Endothelial cell of hepatic sinusoid (primary cell): Measurements from ENCODE around the gene PCCA.

Experiments
- in situ Hi-C: cut with HindIII; loops from 2 replicates; pipeline ENCODE4 v1.10.0; 2017; ENCODE audit warnings: low sequenced_read_pairs

The PCCA gene

DNA sequence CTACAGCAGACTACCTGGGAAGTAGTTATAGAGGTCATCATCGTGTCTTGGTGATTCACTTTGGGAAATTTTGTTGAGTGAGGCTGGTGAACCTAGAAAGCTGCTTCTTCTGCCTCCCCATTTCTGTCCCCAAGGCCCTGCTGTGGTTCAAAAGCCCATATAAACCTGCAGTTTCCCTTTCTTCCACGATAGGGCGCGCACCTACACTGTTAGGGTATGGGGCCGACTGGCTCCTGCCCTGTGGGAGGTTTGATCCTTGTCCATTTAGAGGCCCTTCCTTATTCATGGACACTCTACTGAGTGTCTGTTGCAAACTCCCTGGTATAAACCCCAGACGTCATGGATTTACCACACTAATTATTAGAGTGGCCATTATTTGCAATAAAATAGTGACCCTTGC is 307.9 kb downstream of the PCCA start:
- in situ Hi-C loops, result no loop called here

DNA sequence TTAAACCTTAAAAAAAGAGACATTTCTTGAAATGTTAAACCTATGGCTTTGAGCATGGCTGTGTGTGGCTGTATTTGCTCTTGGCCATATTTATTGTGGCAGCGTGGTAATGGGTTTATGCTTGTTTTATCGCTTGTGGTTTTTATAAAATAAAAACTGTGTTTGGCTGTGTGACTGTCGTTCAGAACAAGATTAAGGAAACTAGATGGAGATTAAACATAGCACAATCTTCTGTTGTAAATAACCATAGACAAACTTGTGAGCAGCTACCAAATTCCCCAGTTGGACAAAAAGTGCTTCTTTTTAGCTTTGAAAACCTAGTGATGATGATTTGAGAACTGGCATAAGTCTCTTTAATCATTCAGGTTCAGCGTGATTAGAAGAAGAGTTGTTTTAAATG is 308.7 kb downstream of the PCCA start:
- in situ Hi-C loops, result no loop called here

DNA sequence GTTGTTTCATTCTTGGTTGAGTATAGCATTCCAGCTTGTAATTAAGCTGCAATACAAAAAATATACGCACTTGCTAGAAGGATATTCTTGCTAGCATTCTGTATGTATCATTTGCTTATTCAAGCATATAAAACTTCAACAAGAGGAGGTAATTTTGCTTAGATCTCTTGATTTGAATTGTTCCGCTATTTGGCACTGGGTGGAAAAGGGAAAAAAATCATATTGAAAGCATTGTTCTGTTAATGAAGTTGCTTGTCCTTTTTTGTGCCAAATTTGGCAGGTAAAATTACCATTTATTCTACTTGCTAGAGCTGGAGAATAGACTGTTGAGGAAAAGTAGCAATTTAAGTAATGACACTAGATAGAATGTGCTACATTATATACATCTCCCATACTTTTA is 309.5 kb downstream of the PCCA start:
- in situ Hi-C loops, result no loop called here

DNA sequence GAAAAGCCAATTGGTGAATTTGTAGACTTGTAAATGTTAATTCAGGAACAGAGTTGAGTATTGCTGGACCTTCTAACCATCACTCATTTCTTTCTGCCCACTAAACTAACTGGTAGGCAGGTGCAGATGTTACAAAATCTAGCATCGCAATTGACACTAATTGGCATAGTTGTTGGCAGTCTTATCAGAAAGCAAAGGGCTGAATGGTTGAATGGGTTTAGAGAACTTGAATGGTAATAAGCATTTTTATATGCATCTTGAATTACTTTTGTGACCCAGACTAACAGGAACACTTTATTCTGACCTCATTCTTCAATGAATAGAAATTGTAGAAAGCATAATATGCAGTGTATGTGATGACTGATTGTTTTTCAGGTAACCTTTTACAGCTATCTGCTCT is 310.6 kb downstream of the PCCA start:
- in situ Hi-C loops, result no loop called here

DNA sequence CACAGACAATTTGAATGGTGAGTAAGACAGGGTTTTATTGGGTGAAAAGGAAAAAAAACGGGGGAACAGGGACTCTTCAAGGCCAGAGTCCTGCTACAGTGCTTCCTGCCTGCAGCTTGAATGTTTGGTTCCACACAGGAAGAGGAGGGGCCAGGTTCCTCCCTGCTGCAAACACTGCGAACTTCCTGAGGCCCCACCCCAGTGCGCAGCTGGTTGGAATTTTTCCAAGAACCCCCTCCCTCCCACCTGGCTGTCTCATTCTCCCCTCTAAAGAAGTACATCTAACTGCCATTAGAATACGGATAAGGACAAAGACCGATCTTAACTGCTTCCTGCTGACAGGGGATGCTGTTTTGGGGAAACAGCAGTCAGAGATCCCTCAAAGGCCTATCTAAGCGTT is 314.8 kb downstream of the PCCA start:
- in situ Hi-C loops, result no loop called here

DNA sequence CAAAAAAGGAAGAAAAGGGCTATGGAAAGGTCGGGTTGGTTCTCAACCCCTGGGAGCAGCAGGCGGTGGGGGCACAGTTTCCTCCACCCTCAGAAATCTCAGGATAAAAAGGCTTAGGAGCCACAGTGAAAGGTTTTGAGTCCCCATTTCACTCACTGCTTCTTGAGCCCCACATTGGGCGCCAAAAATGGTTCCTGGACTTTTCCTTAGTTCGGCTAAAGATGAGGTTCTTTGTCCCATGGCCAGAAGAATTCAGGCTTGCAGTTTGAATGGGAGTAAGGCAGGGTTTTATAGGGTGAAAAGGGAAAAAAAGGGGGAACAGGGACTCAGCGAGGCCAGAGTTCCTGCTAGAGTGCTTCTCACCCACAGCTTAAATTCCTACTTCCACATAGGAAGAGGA is 320.2 kb downstream of the PCCA start:
- in situ Hi-C loops, result no loop called here

DNA sequence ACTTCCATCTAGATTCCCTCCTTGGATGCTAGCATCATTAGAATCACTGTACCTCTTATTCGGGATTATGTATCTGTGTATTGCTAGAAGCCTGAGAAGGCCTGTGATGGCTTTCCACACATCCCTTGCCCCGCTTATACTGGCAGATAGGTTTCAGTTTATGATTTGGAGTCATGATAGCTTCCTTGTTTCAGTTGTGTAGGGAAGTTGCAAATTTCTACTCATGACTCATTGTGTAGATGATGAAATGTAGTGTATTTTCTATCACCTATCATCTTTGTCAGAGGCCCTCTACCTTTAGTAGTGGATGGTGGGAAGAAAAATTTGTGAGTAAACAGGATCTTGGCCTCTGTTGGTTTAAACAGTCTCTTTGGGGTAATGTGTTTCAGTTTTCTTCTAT is 334.5 kb downstream of the PCCA start:
- in situ Hi-C loops, result no loop called here

DNA sequence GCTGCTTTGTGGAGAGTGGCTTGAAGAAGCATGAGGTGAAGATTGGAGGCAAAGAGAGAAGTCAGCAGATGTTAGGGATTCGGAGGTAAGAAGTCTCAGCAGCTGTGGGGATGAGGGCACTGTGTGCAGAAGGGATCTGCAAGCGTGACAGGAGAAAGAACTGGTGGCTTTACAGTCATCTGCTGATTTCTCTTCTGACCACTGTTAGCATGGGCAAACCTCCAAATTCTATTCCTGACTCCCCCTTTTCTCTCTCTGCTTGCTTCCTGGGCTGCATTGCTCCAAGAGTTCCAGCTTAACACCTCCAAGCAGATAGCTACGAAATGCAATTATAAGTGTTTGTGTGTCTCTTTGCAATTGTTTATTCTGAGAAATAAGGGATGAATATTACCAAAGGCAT is 340.1 kb downstream of the PCCA start:
- in situ Hi-C loops, result no loop called here

DNA sequence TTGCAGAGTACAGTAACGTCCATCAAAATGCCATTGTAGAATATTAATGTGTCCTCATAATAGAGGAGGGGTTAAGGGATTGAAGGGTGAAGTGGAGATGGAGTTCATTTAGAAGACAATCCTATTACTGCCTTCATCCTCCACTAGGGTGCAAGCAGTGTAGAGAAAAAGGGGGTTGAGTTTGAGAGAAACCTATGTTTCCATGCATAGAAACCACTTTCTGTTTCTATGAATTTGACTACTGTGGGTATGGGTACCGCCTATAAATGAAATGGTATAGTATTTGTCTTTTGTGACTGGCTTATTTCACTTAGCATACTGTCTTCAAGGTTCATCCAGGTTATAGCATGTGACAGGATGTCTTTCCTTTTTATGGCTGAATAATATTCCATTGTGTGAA is 343.7 kb downstream of the PCCA start:
- in situ Hi-C loops, result no loop called here

DNA sequence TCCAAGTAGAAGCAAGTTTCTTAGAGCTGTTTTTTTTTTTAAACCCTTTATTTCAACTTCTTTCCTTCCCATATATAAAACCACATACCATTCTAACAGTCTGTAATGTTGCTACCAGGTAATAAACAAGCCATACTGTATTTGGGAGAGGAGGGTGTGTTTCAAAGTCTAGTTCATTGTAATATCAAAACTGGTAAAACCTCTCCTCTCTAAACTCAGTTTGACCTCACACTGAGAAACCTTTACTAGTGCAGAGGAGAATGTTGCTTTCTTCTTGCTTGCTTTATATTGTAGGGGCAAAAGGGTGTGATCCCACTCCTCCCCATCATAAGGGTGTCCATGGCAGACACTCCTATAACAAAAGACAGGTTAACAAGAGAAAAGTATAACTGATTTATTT is 344.6 kb downstream of the PCCA start:
- in situ Hi-C loops, result no loop called here

DNA sequence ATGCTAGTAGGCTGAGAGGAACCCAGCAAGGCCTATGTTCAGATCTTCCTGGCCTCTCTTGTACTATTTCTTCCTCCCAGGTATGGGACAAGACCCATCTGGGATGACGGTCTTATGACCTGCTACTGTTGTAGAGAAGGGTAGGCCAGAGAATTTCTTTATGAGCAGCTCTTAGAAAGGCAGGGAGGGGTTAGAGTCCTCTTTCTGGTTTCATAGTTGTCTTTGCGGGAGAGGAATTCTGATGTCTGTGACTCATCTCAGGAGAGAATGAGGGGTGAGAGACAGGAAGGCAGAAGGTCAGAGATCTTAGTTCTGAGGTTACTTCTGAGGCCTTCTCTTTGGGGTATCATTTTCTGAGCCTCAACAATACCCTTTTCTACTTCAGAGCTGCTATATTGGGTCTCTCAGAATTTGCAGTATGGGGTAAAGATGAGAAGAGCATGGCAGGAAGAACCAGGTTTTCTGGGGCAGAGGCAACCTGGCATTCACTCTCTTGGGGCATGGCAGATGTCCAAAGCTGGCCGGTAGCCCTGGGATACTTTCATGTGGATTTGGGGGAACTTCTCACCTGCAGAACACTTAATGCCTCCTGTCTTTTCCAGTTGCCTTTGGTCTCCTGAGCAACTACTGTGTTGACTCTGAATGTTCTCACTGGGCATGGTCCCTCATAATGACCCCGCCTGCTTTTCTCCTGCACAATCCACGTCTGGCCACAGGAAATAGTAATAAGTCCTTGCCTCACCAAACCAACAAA is 345.3 kb downstream of the PCCA start:
- in situ Hi-C loops, result no loop called here

DNA sequence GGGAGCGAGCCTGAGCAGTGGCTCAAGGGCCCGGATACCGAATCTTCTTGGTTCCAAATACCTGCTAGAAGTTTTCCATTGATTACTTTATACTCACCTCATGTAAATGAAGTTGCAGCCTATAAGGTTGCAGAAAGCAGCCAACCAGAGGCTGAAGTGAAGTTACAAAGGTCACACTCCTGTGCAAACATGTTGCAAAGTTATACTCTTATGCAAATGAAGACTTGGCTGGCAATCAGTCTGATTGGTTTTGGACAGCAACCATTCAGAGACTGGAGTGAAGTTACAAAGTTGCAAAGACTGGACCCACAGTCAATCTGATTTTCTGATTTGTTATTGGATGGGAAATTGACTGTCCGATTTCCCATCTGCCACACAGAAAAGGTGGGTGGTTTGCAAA is 347.2 kb downstream of the PCCA start:
- in situ Hi-C loops, result no loop called here

DNA sequence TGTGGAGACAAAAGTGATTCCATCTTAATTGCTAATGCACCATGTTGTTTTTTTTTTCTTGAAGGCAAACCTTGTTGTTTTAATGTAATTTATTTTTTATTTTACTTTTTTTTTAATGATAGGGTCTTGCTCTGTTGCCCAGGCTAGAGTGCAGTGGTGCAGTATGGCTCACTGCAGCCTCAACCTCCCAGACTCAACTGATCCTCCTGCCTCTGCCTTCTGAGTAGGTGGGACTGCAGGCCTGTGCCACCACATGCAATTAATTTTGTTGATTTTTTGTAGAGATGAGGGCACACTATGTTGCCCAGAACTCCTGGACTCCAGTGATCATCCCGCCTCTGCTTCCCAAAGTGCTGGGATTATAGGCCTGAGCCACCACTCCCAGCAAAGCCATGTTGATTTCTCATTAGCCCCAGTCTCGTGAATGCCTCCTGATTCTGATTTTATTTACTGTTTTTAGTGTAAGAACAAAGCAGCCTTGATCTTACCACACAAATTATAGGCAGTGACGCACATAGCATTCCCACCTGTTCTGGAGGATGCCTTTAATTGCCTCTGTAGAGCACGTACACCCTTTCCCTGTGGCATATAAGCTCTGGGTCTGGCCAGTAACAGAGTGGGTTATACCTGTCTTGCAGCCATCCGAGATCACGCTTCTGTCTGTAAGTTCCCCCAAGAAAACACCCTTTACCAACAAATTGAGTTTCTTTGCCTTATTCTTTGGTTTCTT is 349.3 kb downstream of the PCCA start:
- in situ Hi-C loops, result no loop called here

DNA sequence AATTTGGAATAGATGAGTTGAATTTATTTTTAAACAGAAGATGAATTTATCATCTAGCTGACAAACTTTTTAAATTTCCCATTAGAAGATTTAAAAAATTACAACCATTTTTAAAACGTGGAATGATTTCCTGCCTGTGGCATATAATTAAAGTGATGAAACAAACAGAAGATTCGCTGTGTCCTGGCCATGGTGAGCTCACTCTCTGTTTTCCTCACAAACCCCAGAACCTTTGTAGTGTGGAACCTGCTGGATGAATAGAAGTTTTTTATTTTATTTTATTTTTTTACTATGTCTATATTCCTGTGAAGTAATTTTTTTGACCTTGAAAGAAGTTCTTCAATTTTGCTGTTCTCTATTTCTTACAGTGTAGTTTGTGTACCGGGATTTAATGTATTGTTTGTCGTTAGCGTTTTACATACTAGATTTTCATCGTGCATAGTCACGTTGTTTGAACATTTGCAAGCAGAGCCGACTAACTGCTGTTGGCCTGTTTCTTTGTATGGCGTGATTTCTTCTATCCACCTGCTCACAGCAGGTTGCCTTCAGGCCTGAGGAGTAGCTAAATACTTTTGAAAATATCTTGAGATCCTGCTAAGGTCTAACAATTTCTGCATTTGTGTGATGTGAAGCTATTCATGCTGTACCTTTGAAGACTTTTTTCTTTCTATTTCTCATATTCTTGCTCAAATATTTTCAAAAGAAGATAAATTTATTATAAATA is 350.5 kb downstream of the PCCA start:
- in situ Hi-C loops, result no loop called here

DNA sequence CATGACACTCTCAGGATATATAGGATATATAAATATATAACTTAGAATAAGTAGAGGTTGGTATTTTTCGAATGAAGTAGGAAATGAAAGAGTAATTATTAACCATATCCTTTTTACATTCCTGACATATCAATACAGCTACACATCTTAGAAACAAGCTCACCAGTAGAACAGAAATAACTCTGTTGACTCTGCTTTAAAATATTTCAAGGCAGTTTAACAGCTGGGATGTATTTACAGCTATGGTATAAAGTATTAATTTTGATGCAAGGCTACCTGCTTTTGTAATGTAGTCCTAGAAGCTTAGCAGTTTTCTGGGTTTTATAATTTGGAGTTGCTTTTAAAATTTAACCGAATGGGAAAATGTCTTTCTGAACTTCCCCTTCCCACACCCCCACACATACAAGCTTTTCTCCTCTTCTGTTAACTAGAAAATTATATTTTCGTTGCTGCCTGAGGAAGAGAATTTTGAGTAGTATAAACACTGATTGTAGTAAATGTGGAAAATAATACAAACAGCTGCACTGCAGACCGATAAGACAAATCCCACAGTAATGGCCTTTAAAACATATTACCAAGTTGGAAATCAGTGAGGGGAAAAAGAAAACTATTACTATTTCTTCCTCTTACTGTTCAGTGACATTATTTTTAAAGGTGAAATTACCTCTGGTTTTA is 352.0 kb downstream of the PCCA start:
- in situ Hi-C loops, result no loop called here

DNA sequence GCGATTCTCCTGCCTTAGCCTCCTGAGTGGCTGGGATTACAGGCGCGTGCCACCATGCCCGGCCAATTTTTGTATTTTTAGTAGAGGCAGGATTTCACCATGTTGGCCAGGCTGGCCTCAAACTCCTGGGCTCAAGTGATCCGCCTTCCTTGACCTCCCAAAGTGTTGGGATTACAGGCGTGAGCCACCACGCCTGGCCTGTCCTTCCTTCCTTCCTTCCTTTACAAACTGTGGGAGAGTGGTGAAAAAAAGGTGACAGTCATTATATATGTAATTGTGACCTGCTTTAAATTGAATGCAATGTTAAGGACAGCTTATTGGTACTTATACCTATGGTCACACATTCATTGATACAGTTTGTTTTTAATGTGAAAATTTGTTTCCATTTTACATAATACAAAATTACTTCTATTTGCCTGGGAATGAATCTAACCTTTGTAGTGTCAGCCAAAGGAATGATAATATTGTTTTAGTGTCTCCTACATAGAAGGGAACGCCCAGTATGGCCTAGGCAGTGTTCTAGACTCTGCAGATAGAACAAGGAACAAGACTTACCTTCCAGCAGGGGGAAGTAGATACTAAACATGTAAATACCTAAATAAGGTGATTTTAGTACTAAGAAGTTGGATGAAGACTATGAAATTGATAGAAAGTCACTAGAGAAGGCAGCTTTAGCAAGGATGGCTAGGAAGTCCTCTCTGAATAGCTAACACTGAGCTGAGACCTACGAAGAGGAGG is 353.4 kb downstream of the PCCA start:
- in situ Hi-C loops, result no loop called here

DNA sequence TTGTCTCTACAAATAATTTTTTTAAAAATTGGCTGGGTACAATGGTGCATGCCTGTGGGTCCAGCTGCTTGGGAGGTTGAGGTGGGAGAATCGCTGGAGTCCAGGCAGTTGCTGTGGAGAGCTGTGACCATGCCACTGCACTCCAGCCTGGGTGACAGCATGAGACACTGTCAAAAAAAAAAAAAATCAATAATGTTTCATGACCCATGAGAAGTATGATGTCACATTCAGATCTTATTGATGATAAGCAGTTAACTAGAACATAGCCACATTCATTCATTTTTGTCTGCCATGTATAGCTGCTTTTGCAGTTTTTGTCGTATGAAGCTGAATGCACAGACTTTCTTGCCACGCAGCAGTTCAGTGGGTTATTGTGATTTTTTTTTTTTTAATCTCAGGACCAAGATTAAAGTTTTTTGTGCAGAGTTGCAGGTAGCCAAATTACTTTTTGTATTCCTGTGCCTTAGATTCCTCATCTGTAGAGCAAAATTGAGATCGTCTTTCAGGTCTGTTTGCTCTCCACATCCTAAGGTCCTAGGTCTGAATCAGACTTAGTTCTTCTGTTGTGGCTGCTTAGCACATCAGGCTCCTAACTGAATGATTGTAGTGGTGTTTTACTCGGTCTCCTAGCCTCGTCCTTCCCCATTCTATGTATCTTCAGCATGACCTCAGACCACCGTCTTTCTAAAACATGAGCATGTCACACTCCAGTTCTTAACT is 354.5 kb downstream of the PCCA start:
- in situ Hi-C loops, result no loop called here

DNA sequence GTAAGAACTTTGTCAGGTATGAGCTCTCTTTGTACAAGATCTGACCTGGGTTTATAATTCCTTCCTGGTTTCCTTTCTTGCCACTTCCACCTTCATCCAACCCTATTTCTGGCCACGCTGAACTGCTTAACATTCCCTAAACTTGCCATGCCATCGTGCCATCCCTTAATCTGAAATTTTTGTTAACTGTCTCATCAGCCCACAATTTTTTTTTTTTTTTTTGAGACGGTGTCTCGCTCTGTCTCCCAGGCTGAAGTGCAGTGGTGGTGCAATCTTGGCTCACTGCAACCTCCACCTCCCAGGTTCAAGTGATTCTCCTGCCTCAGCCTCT is 355.1 kb downstream of the PCCA start:
- in situ Hi-C loops, result no loop called here

DNA sequence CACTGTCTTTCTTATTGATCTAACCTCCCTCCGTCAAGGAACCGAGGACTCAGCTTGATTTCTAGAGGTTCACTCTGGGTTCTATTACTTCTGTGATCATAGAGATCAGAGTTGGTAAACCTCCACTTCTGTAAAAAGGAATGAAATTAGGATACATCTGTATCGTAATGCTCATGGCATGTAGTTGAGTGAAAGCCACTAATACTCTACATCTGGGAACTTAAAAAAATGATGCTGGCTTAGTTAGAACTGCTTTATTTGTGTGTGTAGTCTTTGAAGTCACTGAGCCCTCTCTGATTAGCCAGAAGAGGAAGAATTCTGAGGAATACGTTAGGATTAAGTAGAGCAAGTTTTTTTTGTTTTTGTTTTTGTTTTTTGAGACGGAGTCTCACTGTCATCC is 358.9 kb downstream of the PCCA start:
- in situ Hi-C loops, result no loop called here

DNA sequence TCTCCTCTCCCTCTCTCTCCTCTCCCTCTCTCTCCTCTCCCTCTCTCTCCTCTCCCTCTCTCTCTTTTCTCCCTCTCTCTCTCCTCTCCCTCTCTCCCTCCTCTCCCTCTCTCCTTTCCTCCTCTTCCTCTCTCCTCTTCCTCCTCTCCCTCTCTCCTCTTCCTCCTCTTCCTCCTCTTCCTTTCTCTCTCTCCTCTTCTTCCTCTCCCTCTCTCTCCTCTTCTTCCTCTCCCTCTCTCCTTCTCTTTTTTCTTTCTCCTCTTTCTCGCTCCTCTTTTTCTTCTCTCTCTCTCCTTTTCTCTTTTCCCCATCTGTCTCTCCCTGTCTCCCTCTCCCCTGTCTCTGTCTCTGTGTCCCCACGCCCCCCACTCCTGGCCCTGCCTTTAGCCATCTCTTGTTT is 363.0 kb downstream of the PCCA start:
- in situ Hi-C loops, result no loop called here
